ENCODE results near the gene BAX.
"Not testable (repeated sequence)": the region's sequence is repeated elsewhere in the genome, so short reads cannot be mapped to it uniquely, and the experiment has no call there.

Gene BAX

GRCh38 chr19:48954595-48955307 lies at the start of gene BAX:
TSS of gene BAX (plus strand) at chr19:48954875. CDS start at chr19:48954929, 54 bp downstream.
- DNase-seq = peak; percentile 98
- peak; percentile 89 for ATAC-seq

DNA sequence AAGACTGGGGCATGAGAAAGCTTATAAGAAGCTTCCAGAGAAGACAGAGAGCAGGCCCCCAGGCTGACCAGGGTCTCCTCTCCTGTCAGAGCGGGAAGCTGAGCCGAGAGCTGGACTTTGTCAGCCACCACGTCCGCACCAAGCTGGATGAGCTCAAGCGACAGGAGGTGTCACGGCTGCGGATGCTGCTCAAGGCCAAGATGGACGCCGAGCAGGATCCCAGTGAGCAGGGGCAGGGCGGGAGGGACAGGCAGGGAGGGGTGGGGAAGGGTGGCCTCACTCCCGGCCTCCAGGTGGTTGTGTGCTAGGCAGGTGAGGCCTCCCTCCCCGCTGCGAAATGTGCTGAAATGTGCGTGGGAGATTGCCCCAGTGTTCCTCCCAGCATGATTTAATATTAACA lies 49.0 kb upstream of the BAX start:
- no peak for DNase-seq
- no peak for ATAC-seq

- no peak for DNase-seq
- ATAC-seq = no peak
Observed at GRCh38 chr19:48906324-48906723, 48.4 kb upstream of the BAX start.

- no peak for ATAC-seq
- DNase-seq = no peak
Observed at GRCh38 chr19:48907671-48908070, 47.0 kb upstream of the BAX start.

DNA sequence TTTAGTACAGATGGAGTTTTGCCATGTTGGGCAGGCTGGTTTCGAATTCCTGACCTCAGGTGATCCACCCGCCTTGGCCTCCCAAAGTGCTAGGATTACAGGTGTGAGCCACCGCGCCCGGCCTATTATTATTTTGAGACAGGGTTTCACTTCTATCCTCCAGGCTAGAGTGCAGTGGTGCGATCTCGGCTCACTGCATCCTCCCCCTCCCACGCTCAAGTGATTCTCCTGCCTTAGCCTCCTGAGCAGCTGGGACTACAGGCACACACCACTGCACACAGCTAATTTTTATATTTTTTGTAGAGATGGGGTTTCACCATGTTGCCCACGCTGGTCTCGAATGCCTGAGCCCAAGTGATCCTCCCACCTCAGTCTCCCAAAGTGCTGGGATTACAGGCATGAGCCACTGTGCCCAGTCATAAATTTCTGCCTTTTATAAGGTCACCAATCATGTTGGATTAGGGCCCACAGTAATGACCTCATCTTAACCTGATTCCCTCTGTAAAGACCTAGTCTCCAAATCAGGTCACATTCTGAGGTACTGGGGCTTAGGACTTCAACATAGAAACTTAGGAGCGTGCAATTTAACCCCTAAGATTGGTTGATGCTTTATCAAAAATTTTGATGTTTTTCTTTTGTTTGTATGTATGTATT lies 45.1 kb upstream of the BAX start:
- DNase-seq, ATAC-seq: not testable (repeated sequence)

- ATAC-seq (no peak), DNase-seq (no peak)
Observed at GRCh38 chr19:48910803-48911202, 43.9 kb upstream of the BAX start.

DNA sequence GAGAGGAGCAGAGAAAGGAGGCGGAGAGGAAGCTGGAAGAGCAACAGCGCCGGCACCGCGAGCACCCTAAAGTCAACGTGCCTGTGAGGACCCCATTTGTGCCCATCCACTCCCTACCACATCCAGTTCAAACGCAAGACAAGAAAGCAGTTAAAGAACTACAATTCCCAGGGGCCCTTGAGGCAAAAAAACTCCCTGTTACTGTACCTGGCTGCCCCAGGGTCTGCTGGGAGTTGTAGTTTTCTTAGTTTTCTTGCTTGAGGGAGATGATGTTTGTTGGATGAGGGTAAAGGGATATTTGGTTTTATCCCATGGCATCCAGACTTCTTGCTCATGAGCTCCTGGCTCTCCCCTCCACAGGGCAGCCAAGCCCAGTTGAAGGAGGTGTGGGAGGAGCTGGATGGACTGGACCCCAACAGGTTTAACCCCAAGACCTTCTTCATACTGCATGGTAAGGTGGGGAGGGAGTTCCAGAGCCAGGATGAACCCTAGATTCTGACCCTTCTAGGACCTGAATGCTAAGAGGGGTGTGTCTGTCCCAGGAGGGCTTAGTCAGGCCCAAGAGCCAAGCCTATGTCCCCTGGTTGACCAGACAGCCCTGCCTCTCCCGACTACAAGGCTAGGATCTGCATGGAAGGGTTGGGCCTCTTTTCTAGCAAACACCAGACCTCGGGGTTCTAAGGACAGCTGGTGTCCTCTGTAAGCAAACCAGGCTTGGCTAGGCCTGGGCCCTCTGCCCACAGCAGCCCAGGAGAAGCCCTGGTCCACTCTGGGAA lies 41.4 kb upstream of the BAX start:
- DNase-seq = no peak
- ATAC-seq = peak; percentile 50

DNA sequence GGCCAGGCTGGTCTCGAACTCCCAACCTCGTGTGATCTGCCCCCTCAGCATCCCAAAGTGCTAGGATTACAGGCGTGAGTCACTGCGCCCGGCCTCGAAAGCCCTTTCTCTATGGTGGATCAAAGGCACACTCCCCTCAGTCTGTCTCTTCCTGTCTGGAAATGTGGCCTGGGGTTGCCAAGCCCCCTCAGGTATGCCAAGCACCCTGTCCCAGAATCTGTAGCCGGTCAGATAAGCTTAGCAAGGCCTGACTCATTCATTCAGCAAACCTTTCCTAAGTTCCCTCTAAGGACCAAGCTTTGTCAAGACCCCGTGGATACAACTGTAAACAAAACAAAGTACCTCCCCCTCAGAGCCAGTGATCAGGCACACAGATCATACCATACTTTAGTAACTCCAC lies 40.5 kb upstream of the BAX start:
- no peak for DNase-seq
- no peak for ATAC-seq

- DNase-seq = no peak
- no peak for ATAC-seq
Observed at GRCh38 chr19:48915757-48916156, 38.9 kb upstream of the BAX start.

DNA sequence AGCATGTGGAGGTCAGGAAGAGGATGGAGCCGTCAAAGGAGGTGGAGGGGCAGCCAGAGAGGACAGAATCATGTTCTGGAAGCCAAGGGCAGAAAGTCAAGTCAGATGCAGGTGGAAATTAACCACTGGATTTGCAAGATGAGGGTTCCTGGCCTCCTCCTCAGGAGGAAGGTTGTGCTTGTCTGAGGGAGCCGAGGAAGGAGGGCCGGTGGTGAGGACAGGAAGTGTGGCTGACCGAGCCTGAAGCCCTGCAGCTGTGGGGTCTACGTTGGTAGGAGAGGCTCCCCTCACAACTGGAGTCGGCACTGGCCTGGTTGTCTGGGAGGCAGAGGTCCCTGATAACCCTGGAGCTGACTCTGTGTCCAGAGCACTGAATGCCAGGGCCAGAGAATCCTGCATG lies 36.6 kb upstream of the BAX start:
- no peak for DNase-seq
- ATAC-seq = no peak

GRCh38 chr19:48918801-48919247 lies 35.9 kb upstream of the BAX start:
- DNase-seq (no peak), ATAC-seq (no peak)

GRCh38 chr19:48919271-48919670 lies 35.4 kb upstream of the BAX start:
- not testable (repeated sequence) for DNase-seq, ATAC-seq

- no peak for ATAC-seq
- no peak for DNase-seq
Observed at GRCh38 chr19:48920949-48921348, 33.7 kb upstream of the BAX start.

GRCh38 chr19:48921721-48922500 lies 32.8 kb upstream of the BAX start:
- DNase-seq (no peak), ATAC-seq (no peak)

GRCh38 chr19:48922548-48923490 lies 31.9 kb upstream of the BAX start:
- ATAC-seq = no peak
- no peak for DNase-seq

- ATAC-seq = peak; percentile 49
- no peak for DNase-seq
Observed at GRCh38 chr19:48925240-48925843, 29.3 kb upstream of the BAX start.

DNA sequence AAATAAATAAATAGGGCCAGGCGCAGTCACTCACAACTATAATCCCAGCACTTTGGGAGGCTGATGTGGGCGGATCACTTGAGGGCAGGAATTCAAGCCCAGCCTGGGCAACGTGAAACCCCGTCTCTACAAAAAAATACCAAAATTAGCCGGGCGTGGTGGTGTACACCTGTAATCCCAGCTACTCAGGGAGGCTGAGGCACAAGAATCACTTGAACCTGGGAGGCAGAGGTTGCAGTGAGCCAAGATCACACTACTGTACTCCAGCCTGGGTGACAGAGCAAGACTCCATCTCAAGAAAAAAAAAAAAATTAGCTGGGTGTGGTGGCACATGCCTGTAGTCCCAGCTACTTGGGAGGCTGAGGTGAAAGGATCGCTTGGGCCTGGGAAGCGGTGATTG lies 28.8 kb upstream of the BAX start:
- ATAC-seq, DNase-seq: not testable (repeated sequence)

DNA sequence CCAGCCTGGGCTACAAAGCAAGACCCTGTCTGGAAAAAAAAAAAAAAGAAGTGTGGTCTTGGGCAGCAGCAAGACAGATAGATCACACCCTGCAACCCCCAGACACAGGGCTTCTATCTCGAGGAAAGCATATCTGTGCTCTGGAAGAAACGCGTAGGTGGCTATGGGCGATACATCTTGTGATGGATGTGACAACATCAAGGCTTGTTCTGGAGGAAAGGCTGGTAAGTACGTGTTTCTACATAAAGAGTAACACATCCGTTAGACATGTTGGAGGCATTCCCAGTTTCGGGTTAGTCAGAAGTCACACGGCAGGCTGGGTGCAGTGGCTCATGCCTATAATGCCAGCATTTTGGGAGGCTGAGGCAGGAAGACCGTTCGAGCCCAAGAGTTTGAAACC lies 27.8 kb upstream of the BAX start:
- DNase-seq (peak; percentile 6), ATAC-seq (peak; percentile 46)

GRCh38 chr19:48927692-48928091 lies 27.0 kb upstream of the BAX start:
- not testable (repeated sequence) for DNase-seq, ATAC-seq

DNA sequence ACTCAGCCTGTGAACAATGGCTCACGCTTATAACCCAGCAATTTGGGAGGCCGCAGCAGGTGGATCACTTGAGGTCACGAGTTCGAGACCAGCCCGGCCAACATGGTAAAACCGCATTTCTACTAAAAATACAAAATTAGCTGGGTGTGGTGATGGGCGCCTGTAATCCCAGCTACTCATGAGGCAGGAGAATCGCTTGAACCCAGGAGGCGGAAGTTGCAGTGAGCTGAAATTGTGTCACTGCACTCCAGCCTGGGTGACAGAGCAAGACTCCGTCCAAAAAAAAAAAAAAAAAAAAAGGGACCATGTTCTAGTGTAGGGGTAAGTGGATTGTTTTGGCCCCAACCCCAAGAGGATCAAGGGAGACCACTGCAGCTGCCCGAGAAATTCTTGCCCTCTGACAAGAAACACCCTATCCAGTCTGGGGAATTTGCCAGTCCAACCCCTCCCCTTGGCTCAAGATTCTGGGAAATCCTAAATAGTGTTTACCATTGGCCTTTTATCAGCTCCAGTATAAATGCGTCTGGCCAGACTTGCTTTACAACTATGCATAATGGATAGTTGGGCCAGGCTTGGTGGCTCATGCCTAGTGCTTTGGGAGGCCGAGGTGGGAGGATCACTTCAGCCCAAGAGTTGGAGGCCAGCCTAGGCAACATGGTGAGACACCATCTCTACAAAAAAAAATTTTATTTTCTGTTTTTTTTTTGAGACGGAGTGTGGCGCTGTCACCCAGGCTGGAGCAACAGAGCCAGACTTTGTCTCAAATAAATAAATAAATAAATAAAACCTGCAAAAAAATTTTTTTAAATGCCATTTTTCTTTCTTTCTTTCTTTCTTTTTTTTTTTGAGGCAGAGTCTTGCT lies 26.3 kb upstream of the BAX start:
- ATAC-seq (no peak), DNase-seq (no peak)
